LNCaP clone FGC (cell line): ENCODE data around the gene FSTL5.

ENCODE experiments used
- DNase-seq: peaks from one replicate; pipeline ENCODE4 v3.0.0-alpha.2; 2011; ENCODE audit warnings: low read depth
- H3K4me3 ChIP-seq: 2 replicates; pipeline ENCODE4 v1.5.1; 2011; ENCODE audit warnings: mild to moderate bottlenecking, low read depth, low read length, control low read depth
- CTCF ChIP-seq: IDR thresholded peaks from 2 replicates; pipeline ENCODE4 v1.5.1; 2012; ENCODE audit warnings: mild to moderate bottlenecking; ENCODE audit not compliant: control insufficient read depth, insufficient read depth; ENCODE audit errors: extremely low read depth

The FSTL5 gene

DNA sequence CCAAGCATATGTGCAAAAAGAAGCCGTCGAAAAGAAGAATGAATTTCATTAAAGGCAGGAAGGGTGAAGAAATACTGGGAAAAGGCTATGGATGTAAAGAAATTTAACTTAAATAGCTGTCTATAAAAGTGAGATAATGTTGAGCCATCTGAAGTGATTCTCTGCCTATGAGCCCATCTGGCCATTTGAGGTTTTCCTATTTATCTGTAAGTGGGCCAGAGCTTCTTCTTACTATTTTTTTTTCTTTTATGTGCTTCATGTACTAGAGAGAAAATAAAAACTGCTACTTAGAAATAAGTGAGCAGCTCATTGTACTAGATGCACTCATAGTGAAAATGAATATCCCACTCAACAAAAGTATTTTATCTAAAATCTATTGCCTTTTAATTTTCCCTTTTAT lies 725.7 kb downstream of the FSTL5 start:
- DNase-seq = no peak
- no peak for TF ChIP-seq CTCF
- H3K4me3 ChIP-seq = no peak overlapping the region

DNA sequence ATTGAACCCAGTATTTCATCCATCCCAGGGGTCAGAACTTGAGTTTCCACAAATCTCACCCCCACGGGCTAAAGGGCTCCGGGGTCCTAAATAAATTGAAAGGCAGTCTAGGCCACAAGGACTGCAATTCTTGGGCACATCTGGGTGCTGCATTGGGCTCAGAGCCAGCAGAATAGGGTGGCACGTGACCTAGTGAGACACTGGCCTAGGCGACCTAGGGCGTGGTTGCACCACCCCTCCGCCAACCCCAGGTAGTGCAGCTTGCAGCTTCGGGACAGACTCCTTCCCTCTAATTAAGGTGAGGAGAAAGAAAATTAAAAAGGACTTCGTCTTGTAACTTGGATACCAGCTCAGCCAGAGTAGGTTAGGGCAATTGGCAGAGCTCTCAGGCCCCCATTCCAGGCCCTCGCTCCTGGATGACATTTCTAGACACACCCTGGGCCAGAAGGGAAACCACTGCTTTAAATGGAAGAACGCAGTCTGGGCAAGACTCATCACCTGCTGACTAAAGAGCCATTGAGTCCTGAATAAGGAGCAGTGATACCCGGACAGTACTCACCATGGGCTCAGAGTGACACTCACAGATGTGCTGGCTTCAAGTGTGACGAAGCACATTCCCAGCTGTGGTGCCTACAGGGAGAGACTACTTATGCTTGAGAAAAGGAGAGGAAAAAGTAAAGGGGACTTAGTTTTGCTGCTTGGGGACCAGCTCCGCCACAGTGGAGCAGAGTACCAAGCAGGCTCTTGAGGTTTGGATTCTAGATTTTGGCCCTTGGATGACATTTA lies 735.4 kb downstream of the FSTL5 start:
- no peak for TF ChIP-seq CTCF
- no peak overlapping the region for H3K4me3 ChIP-seq
- no peak for DNase-seq

DNA sequence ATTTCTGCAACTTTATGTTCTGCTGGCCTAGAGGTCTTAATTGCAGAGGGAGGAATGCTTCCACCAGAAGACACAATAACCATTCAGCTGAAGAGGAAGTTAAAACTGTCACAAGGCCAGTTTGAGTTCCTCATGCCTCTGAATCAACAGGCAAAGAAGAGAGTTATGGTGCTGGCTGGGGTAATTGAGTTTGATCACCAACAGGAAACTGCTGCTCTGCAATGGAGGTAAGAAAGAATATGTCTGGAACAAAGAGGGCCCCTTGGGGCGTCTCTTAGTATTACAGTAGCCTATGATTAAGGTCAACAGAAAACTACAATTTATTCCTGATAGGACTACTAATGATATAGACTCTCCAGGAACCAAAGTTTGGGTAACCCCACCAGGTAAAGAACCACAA lies 744.0 kb downstream of the FSTL5 start:
- TF ChIP-seq CTCF = no peak
- DNase-seq = no peak
- H3K4me3 ChIP-seq = no peak overlapping the region

GRCh38 chr4:161411901-161412300 lies 751.9 kb downstream of the FSTL5 start:
- no peak for TF ChIP-seq CTCF
- no peak overlapping the region for H3K4me3 ChIP-seq
- no peak for DNase-seq

DNA sequence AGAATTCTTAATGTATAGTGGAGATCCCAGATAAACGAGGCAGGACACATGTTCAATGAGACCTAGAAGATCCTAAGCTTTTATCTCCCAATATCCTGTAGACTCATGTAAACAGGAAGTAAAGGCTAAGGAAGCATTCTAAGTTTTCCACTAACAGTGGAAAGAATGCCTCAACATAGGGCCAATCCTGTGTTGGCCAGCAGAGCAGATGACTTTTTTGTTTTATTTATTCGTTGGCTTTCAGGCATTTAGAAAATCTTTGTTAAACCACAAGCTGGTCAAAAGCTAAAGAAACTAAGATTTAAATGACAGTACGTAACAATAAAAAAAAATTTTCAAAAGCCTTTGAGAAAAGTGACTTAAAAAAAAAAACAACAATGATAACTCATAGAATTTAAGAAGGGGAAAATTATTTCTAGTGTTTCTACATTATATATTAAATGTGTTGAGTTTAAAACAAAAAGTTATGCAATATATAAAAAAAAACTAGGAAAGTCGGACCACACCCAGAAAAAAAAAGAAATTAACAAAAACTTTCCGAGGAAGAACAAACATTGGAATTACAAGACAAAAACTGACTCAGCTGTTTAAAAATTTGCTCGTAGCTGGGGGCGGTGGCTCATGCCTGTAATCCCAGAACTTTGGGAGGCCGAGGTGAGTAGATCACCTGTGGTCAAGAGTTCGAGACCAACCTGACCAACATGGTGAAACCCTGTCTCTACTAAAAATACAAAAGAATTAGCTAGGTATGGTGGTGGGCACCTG lies 759.3 kb downstream of the FSTL5 start:
- DNase-seq = no peak
- TF ChIP-seq CTCF = no peak
- no peak overlapping the region for H3K4me3 ChIP-seq

DNA sequence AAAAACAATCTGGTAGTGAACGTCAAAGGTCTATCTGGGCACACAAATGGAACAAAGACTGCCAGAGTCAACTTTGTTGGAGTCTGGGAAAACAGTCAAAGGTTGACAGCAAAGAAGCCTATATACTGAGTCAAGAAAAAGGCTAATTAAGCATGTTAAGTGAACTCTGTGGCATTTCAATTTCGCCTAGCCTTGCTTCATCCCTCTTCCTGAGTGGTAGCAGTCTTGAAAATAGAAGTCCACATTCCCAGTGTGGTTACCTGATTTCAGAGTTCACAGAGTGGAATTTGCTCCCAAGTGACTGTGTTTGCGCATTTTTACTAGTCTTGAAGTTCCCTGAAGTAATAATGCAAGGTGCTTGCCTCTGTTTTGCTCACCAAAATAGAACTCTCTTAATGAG lies 760.0 kb downstream of the FSTL5 start:
- DNase-seq = no peak

More for the DNA sequence above, 760.0 kb downstream of the FSTL5 start:
- H3K4me3 ChIP-seq = no peak overlapping the region
- no peak for TF ChIP-seq CTCF
